ENCODE data around the gene IRF2BPL. TPM values are rescaled to one million over a fixed set of nuclear protein-coding genes. Genes with fewer than 3 reads are reported as not detected.

IRF2BPL gene
- total and polyA plus RNA-seq, 2 of the 4 experiments (the other 2 are of a cell fraction), result 6.3 to 14.5 TPM

GRCh38 chr14:77009014-77009413, 19.5 kb downstream of the IRF2BPL start:
- no peak overlapping the region for H2BK5ac ChIP-seq (ENCODE audit: low read depth, low read length, poor library complexity, severe bottlenecking)
- TF ChIP-seq RAD21 (IDR thresholded peaks at IDR 0.05; ENCODE audit: low read length) (no peak), ELK1 (IDR thresholded peaks at IDR 0.05; ENCODE audit: borderline replicate concordance, low read depth, low read length) (no peak), MAZ (IDR thresholded peaks at IDR 0.05; ENCODE audit: borderline replicate concordance, low read depth, low read length) (no peak), BHLHE40 (IDR thresholded peaks at IDR 0.05; ENCODE audit: low read depth, low read length) (no peak), RFX5 (IDR thresholded peaks at IDR 0.05; ENCODE audit: low read depth, low read length) (no peak), CEBPB (IDR thresholded peaks at IDR 0.05; ENCODE audit: low read depth, low read length) (no peak), MAFK (IDR thresholded peaks at IDR 0.05; ENCODE audit: low read depth, low read length) (no peak), FOS (IDR thresholded peaks at IDR 0.05; ENCODE audit: low read depth, low read length) (no peak), MXI1 (IDR thresholded peaks at IDR 0.05; ENCODE audit: borderline replicate concordance, low read depth, low read length) (no peak), CHD1 (IDR thresholded peaks at IDR 0.05; ENCODE audit: low read depth, low read length) (no peak), NFE2L2 (IDR thresholded peaks at IDR 0.05; ENCODE audit: low read depth, low read length) (no peak), USF2 (IDR thresholded peaks at IDR 0.05; ENCODE audit: low read depth, low read length) (no peak), CTCF (conservative IDR thresholded peaks at IDR 0.05; ENCODE audit: low read depth, low read length) (no peak), RCOR1 (IDR thresholded peaks at IDR 0.05; ENCODE audit: insufficient replicate concordance, low read length) (no peak)
- H3K9ac ChIP-seq (ENCODE audit: low read depth, low read length), result no peak overlapping the region
- intact Hi-C loops (cut with micrococcal nuclease), result no loop called here
- ATAC-seq (ENCODE audit: low read depth) (no peak), DNase-seq (no peak)
- 0 out of 2 replicates have a peak overlapping the region, but pooled peaks have one; percentile 5 for H2AK5ac ChIP-seq (ENCODE audit: low read depth, low read length)
- no peaks in the 10 kb centered on the region for H3K36me3 ChIP-seq (ENCODE audit: control insufficient read depth, insufficient read depth, low read length)
- no peak overlapping the region for H3K4me3 ChIP-seq (ENCODE audit: insufficient read depth, low read depth, low read length)
- POLR2A ChIA-PET (ENCODE audit: unreplicated experiment), result interaction anchor here (0.8 kb wide), 1 partner anchor 91 kb away, joined by 3 read pairs; no protein-coding TSS in a partner anchor
- no TSS peak for BruUV-seq (replicated peaks)
- H3K9me3 ChIP-seq (ENCODE audit: control insufficient read depth, insufficient read depth, low read length), result no peaks in the 10 kb centered on the region
- no peaks in the 10 kb centered on the region for H4K20me1 ChIP-seq (ENCODE audit: insufficient read depth, low read length)
- no CpG with 5 or more reads among the region's 3 CpGs for WGBS, 2 experiments (ENCODE audit: extremely low coverage in 2 of 2, insufficient read length in 1 of 2)
- no peak overlapping the region for H3K4me2 ChIP-seq (ENCODE audit: low read depth, low read length)
- no peak overlapping the region for H4K5ac ChIP-seq (ENCODE audit: low read depth, low read length)
- no peaks in the 10 kb centered on the region for H3K79me1 ChIP-seq (ENCODE audit: low read depth in 1 of 2, low read length in 2 of 2)
- no peak overlapping the region for H2AFZ ChIP-seq (replicated peaks; ENCODE audit: low read length, poor library complexity)
- H3K18ac ChIP-seq (ENCODE audit: low read depth, low read length), result no peak overlapping the region
- dilution Hi-C loops (cut with HindIII; ENCODE audit: low sequenced_read_pairs, unreplicated experiment), result no loop called here
- H3K27me3 ChIP-seq (ENCODE audit: control insufficient read depth, insufficient read depth, low read length), result peaks cover 5% of the 10 kb centered on the region; the same call in 1 of the 2 replicates
- peaks cover 1% of the 10 kb centered on the region for H3K9me1 ChIP-seq (ENCODE audit: insufficient read depth, low read length)
- H4K8ac ChIP-seq (ENCODE audit: low read depth in 2 of 2, low read length in 2 of 2), result no peak overlapping the region
- no peak overlapping the region for H3K56ac ChIP-seq (ENCODE audit: extremely low read depth, insufficient read depth, low read length)
- no peak overlapping the region for H2AK9ac ChIP-seq (replicated peaks; ENCODE audit: low read depth, low read length, poor library complexity)
- H4K91ac ChIP-seq (ENCODE audit: insufficient read depth, low read depth, low read length), result no peak overlapping the region
- in situ Hi-C loops (cut with MboI; ENCODE audit: low sequenced_read_pairs), result no loop called here
- CTCF ChIA-PET, result no interaction called here
- peaks cover 11% of the 10 kb centered on the region for H3K4me1 ChIP-seq (ENCODE audit: control insufficient read depth, insufficient read depth, low read length)
- no peak overlapping the region for H3K23ac ChIP-seq (ENCODE audit: low read depth, low read length)
- H3K27ac ChIP-seq (ENCODE audit: insufficient read depth, low read length), result no peak overlapping the region
- no peak overlapping the region for H3K14ac ChIP-seq (replicated peaks; ENCODE audit: low read depth, low read length)
- no peak overlapping the region for H2BK120ac ChIP-seq (ENCODE audit: low read depth, low read length)
- H2BK15ac ChIP-seq (ENCODE audit: low read depth, low read length), result no peak overlapping the region
- H2BK20ac ChIP-seq (ENCODE audit: low read depth, low read length), result no peak overlapping the region
- H3K4ac ChIP-seq (ENCODE audit: low read depth, low read length), result no peak overlapping the region

Measured in IMR-90 (cell line).